GM18861 (cell line): Measurements from ENCODE around the gene PHLDB3.
"Not testable (repeated sequence)": the region's sequence is repeated elsewhere in the genome, so short reads cannot be mapped to it uniquely, and the experiment has no call there.

ENCODE experiments used
- ATAC-seq: cut with Tn5 transposase; IDR thresholded peaks from one replicate; pipeline ENCODE4 v1.9.1; 2021; ENCODE audit not compliant: unreplicated experiment

Gene PHLDB3

DNA sequence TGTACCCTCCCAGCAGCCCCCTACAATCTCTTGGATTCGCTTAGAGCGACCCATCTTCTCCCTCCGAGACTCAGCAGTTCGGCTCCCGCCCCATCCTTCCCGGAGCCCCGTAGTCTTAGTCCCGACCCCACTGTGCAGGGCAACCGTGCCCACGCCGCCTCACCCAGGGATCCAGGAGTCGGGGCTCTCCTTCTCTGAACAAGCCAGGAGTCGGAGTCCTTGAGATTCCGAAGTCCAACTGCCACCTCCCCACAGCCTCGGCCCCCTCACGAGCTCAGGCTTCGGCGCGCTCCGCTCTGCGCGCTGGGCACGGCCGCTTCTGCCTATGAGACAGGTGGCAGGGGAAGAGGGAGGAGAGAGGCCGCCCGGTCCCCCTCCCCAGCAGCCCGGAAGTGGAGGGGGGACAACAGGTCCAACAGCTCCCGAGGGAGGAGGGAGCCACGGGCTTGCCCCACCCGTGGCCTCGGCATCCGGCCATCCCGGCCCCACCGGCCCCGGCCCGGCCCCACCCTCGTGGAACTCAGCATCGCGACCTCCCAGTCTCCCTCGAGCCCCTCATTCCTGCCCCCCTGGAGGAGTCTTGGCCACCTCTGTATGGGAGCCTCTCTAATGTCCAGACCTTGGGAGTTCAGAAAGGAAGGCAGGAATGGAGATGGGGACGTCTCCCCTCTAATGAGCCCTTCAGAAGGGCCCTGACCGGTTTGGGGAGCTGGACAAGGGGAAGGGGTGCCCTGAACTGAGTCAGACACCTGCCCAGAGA, at the start of gene PHLDB3:
TSS of gene PHLDB3 (minus strand) at position 321 of the 760 bp plus-strand sequence. CDS start 628 bp downstream, outside the sequence.
- ATAC-seq: peak; percentile 14

DNA sequence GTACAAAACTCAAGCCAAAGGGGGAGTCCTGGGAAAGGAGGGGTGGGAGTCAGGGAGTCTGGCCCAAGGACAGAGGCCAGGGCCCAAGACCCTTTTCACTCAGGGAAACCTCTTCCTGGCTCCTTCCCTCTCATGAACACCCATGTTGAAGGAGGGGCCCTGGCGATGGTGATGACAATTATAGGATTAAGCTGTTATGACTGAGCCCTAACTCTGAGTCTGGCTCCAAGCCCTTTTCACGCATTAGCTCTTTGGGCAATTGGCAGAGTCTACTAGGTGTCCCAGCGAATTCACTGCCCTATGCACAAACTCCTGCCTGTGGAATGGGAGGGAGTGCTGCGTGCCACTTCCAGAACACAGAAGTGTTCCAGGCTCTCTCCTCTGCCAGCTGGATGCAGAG, 49.1 kb upstream of the PHLDB3 start:
- no peak for ATAC-seq

DNA sequence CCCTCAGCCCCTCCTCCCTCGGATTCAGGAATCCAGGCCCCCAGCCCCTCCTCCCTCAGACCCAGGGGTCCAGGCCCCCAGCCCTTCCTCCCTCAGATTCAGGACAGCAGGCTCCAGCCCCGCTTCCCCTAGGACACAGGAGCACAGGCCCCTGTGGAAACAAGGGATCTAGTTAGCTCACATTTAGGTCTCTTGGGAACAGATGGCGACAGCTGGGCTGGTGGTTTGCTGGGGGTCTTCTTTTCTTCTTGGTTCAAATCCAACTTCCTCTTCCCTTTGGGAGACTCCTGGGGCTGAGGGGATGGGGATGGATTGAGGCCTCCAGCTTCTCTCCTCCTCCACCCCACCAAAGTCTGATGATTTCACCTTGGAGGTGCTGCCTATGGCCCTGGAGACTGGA, 48.1 kb upstream of the PHLDB3 start:
- ATAC-seq: no peak

DNA sequence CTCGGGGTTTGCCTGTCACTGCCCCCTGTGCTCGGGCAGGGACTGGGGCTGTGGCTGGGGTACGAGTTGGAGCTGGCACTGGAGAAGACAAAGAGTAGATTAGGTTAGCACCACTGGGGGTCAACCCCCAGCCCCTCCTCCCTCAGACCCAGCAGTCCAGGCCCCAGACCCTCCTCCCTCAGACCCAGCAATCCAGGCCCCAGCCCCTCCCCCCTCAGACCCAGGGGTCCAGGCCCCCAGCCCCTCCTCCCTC, 47.6 kb upstream of the PHLDB3 start:
- no peak for ATAC-seq

DNA sequence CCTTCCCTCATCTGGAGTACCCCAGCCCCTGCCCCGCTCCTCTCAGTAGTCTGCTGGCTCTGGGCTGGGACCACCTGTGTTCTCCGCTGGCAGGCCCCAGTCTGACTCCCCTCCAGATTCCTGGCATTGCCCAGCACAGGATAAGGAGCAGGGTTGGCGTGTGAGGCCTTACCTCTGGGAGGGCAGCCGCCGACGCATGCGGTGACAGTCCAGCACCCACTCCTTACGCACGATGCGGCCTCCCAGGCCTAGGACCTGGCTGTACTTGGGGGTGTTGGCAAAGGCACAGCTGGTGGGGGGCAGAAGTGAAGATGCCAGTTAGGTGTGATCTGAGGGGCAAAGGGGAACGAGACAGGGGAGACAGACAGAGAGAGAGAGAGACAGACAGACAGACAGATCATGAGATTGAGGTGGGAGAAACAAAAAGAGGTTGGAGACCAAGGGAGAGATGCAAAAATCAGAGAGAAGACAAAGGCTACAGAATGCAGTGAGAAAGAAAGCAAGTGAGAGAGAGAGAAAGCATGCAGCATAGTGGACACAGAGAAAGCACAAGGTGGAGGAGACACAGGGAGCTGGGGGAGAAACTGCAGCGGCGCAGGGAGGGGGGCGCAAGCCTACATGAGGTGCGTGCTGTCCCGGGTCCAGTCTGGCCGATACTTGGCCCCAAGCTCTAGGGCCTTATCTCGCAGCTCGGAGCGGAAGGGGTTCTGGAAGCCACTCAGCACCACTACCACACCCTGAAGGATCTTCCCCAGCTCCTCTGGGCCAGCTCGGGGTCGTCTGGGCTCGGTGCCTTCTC, 47.1 kb upstream of the PHLDB3 start:
- no peak for ATAC-seq

DNA sequence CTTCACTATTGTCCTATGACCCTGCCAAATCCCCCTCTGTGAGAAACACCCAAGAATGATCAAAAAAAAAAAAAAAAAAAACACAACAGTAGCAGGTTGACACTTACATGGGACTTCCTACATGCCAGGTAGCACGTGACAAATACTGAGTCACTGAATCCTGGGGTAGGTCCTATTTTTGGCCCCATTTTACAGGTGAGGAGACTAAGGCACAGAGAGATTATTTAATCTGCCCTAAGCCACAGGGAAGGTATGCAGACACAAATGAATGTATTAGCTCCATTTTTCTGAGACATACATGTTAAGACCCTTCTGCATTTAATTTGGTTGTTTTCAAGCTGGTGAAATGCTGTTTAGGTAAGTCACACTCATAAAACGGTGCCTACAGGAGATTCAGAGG, 44.2 kb upstream of the PHLDB3 start:
- ATAC-seq: no peak

DNA sequence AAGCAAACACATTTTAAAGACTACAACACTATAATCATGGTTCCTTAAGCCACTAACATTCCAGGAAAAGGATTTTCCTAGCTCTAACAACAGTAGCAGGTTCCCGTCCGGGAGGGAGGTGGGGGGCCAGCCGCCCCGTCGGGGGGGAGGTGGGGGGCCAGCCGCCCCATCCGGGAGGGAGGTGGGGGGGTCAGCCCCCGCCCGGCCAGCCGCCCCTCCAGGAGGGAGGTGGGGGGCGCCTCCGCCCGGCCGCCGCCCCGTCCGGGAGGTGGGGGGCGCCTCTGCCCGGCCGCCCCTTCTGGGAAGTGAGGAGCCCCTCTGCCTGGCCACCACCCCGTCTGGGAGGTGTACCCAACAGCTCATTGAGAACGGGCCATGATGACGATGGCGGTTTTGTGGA, 43.4 kb upstream of the PHLDB3 start:
- not testable (repeated sequence) for ATAC-seq

DNA sequence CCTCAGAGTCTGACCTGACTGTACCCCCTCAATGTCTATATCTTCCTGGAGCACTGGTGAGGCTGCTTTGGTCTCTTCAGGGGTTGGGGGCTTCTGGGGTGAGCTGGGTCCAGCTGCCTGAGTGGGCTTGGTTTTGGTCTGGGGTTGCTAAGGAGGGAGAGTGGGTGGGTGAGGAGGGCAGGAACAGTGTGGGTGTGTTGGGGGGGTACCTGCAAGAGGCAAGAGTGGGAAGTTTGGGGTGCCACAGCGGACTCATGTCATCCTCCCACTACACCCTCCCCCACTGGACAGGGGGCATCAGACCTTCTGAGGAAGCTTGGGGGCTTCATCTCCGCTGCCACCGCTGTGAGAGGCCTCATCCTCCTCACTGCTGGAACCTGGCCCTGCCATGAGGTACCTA, 42.0 kb upstream of the PHLDB3 start:
- no peak for ATAC-seq

DNA sequence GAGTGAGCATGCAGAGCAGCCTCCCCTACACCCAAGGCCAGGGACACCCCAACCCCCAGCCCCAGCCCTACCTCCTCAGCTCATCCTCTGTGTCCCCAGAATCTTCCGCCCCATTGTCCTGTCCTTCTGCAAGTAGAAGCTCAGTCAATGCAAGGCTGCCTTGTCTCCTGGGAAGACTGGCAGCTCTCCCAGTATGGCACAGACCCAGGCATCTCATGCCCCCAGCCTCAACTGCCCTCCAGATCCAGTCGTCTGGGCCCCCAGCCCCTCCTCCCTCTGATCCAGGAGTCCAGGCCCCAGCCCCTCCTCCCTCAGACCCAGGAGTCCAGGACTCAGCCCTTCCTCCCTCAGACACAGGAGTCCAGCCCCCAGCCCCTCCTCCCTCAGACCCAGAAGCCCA, 41.4 kb upstream of the PHLDB3 start:
- ATAC-seq: no peak

DNA sequence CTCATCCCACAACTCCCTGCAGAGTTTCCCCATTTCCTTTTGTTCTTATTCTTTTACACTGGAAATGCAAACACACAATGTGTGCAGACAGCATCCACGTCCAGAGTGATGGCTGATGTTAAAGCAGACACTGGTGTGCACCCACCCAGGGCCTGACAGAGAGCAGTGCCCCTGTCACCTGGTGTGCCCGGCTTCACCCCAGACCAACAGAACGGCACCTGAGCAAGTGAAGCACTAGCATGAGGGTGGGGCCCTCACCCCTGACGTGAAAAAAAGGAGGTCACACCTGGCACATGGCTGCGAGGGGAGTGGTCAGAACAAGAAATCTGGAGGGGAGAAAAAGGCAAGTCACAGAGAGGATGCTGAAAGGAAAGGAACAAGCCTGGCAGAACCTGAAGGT, 40.7 kb upstream of the PHLDB3 start:
- no peak for ATAC-seq

DNA sequence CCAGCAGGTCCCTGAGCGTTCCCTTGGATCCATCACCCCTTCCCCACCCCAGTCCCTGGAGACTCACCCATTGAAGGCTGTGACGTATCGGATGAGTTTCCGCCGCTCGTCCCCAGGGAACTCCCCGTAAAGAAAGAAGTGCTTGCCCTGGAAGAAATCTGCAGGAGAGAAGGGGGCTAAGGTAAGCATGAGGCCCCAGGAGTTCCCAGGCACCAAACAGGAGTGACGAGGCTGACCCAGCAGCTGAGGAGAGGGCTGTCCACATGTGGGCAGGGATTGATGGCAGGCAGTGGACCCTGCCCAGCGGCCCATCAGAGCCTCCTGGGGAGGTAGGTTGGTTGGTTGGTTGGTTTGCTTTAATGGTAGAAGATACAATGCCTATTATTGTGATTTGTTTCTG, 39.5 kb upstream of the PHLDB3 start:
- ATAC-seq: no peak

DNA sequence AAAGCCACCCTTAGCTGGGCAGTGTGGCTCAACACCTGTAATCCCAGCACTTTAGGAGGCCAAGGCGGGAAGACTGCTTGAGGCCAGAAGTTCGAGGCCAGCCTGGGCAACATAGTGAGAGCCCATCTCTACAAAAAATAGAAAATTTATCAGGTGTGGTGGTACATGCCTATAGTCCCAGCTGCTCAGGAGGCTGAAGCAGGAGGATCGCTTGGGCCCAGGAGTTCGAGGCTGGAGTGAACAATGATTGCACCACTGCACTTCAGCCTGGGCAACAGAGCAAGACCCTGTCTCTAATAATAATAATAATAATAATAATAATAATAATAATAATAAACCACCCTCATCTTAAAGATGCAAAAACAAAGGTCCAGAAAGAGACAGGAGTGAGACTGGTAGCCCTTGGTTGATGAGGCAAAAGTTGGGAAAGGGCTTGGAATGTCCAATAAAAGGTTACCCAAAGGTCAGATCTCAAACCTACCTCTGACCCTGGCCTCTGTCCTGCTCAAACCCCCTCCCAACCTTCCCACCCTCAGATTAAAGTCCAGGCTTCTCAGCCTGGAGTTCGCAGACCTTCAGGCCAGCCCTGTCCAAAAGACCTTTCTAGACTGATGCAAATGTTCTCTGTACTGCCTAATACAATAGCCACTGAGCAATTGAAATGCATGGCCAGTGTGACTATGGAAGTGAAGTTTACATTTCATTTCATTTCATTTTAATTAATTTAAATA, 37.5 kb upstream of the PHLDB3 start:
- ATAC-seq: no peak

DNA sequence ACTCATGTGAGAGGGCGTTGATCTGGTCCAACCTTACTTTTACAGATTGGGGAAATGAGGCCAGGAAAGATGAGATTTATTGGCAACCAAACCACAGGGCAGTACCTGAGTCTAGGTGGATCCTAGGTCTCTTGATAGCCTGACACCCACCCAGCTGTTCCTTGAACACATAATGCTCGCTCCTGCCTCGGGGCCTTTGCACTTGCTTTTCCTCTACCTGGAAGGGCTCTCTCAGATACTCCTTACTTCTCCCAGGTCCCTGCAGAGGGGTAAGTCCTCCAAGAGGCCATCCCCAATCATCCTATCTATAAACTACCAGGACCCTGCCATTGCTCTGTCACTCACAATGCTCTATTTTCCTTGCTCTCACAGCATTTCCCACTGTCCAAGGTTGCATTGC, 35.8 kb upstream of the PHLDB3 start:
- no peak for ATAC-seq

DNA sequence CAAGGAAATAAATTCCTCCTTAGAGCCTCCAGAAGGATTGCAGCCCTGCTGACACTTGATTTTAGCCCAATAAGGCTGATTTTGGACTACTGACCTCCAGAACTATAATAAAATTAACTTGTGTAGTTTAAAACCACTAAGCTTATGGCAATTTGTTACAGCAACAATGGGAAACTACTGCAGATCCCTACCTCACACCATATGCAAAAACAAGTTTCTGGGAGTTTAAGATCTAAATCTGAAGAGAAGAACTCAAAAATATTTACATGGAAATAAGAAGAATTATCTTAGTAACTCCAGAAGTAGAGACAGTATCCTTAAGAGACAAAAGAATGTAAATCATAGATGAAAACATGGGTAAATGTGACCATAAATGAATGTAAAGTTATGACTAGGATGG, 34.4 kb upstream of the PHLDB3 start:
- no peak for ATAC-seq

DNA sequence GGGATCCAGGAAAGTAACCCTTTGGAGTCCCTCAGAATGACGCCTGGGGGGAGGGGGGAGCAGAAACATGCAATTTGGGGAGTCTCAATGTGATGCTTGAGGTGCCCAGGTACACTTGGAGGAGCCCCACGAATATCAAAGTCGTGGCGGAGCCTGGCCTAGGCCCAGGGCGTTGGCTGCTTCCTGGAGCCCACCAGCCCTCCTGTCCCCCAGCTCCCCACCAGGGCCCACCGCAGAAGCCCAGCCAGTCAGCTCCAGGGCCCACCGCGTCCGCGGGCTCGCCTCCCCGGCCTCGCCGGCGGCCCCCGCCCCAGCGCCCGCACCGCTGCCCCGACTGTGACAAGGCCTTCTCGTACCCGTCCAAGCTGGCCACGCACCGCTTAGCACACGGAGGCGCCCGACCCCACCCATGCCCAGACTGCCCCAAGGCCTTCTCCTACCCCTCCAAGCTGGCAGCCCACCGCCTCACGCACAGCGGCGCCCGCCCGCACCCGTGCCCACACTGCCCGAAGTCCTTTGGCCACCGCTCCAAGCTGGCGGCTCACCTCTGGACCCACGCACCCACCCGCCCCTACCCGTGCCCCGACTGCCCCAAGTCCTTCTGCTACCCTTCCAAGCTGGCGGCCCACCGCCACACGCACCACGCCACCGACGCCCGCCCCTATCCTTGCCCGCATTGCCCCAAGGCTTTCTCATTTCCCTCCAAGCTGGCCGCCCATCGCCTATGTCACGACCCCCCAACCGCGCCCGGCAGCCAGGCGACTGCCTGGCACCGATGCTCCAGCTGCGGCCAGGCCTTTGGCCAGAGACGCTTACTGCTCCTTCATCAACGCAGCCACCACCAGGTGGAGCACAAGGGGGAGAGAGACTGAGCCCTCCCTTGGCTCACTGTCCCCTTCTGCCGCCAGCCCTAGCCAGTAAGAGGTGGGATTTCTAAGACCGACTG, 30.5 kb upstream of the PHLDB3 start:
- no peak for ATAC-seq

DNA sequence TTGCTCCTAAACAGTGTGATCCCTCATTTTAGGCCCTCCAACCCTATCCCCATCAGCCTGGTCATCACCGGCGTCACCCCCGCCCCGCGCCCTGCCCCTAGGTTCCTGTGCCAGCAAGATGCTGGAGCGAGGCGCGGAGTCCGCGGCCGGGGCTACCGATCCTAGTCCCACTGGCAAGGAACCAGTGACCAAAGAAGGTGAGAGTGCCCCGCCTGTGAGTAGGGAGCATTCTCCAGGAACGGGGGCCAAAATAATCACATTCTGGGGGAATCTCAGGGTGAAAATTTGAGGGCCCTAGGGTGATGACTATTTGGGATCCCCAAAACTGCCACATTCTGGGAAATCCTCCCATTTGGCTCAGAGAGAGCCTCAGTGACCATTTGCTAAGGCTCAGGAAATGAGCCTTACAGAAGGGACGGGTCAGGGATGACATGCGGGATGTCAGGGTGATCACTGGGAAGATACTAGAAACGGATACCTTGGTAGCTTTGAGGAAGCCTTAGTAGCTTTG, 29.8 kb upstream of the PHLDB3 start:
- no peak for ATAC-seq

DNA sequence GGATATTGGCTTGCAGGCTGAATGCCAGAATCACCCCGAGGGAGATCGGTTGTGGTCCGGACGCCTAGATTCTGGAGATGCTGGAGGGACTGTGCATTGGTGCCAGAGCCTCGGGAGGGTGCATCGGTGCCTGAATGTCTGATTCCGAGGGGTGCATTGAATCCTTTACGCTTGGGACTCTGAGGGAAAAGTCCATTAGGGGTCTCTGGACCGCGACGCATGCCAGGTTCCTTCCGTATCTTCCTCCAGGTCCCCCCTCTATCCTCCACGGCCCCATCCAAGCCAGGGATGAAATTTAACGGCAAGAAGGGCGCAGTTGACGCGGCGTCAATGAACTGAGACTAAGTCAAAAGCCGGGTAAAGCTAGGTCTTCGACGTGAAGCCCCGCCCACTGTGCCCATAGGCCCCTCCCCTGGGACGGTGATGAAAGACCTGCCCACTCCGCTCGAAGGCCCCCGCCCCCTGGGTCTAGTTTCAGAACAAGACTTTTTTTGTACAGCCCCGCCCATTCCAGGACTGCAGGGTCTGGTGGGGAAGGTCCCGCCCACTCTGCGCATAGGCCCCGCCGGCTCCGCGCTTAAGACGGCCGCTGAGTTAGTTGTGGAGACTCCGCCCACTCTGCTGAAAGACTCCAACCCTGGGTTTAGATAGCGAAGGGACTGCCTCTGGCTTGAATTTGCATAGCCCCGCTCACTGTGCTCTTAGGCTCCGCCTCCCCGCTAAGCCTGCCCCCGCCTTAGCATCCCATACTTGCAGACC, 29.2 kb upstream of the PHLDB3 start:
- peak; percentile 44 for ATAC-seq

DNA sequence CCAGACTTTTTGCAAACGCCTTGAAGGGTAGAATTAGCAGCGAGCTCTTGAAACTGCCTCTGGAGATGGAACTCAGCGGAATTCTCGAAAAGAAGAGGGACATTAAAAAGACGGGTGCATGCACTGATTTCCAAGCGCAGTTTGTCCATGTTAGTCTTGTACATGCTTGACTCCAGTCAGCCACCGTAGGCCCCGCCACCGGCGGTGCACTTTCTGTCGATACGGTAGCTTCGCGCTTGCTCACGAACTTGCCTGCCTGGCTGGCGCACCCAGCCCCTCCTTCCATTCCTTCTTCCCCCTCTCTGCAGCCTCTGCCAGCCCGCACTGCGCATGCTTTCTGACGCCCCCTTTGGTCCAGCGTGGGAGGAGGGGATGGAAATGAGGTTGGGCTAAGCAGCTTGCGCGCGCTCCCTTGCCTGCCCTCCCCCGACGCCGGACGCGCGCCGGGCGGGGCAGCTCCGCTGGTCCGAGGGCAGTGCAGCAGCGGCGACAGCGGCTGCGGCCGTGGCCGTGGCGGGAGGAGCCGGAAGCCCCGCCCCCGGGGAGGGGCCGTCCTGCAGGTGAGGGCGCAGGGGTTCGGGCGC, 28.5 kb upstream of the PHLDB3 start, which contains the start of gene ZNF575:
TSS of gene ZNF575 (plus strand) at position 227 of the 584 bp plus-strand sequence. CDS start 1,235 bp downstream, outside the sequence.
- ATAC-seq: peak; percentile 54

DNA sequence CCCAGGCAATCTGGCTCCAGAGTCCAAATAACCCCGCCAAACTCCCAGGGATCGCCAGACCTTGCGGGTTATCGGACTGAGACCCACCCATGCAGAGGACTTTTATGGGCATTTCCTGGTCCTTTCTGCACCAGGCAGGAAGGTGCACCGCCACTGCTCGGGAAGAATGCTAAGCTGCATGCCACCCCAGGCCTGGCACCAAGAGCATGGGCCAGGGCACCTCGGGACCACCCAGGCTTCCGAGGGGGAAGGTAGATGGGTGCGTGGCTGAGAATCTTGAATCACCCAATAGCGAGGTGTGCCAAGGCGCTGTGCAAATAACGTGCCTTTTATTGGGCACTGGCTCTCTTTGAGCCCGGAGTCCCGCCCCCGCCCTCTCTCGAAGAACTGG, 28.0 kb upstream of the PHLDB3 start:
- peak; percentile 14 for ATAC-seq
